NOMO-1 (cell line): ENCODE measurements around the gene RGL1.

Experiments
- DNase-seq, 2 experiments: peaks; one replicate each; lab custom pipeline; 2025; ENCODE audit not compliant: unreplicated experiment in 2 of 2; lab: John Stamatoyannopoulos, UW

RGL1 gene

GRCh38 chr1:183817576-183818288, 12.8 kb downstream of the RGL1 start:
- DNase-seq, result no peak

GRCh38 chr1:183819059-183819458, 14.1 kb downstream of the RGL1 start:
- no peak for DNase-seq

GRCh38 chr1:183821309-183821888, 16.5 kb downstream of the RGL1 start:
- no peak for DNase-seq

GRCh38 chr1:183821889-183822611, 17.1 kb downstream of the RGL1 start:
- no peak for DNase-seq

- peak; percentile 25 to 35 for DNase-seq
These were observed 19.4 kb downstream of the RGL1 start for GRCh38 chr1:183824291-183824690.

- DNase-seq, result peak in 1 of 2 experiments; percentile 23
These were observed 22.9 kb downstream of the RGL1 start for GRCh38 chr1:183827801-183828200.

- DNase-seq, result no peak
These were observed 25.5 kb downstream of the RGL1 start for GRCh38 chr1:183830389-183830788.

- DNase-seq, result no peak
These were observed 26.4 kb downstream of the RGL1 start for GRCh38 chr1:183831311-183831710.

GRCh38 chr1:183832459-183832858, 27.5 kb downstream of the RGL1 start:
- DNase-seq, result peak; percentile 40 to 80

GRCh38 chr1:183834568-183834967, 29.6 kb downstream of the RGL1 start:
- no peak for DNase-seq

GRCh38 chr1:183836598-183836997, 31.7 kb downstream of the RGL1 start:
- no peak for DNase-seq

- no peak for DNase-seq
These were observed 32.1 kb downstream of the RGL1 start for GRCh38 chr1:183837062-183837461.

- no peak for DNase-seq
These were observed 33.3 kb downstream of the RGL1 start for GRCh38 chr1:183838221-183838620.

GRCh38 chr1:183840140-183840539, 35.2 kb downstream of the RGL1 start:
- no peak for DNase-seq

GRCh38 chr1:183841550-183841949, 36.6 kb downstream of the RGL1 start:
- DNase-seq, result no peak

GRCh38 chr1:183841950-183842794, 37.3 kb downstream of the RGL1 start:
- DNase-seq, result peak; percentile 5 to 36

- DNase-seq, result no peak
These were observed 37.9 kb downstream of the RGL1 start for GRCh38 chr1:183842795-183843144.

- DNase-seq, result no peak
These were observed 39.9 kb downstream of the RGL1 start for GRCh38 chr1:183844806-183845205.

GRCh38 chr1:183845681-183846080, 40.8 kb downstream of the RGL1 start:
- DNase-seq, result no peak

GRCh38 chr1:183847641-183848040, 42.7 kb downstream of the RGL1 start:
- DNase-seq, result no peak

GRCh38 chr1:183850852-183851251, 45.9 kb downstream of the RGL1 start:
- no peak for DNase-seq
